Endothelial cell of umbilical vein (primary cell): Measurements from ENCODE around the gene ACBD3.

ENCODE experiments used
- JUN ChIP-seq: IDR thresholded peaks from 2 replicates; pipeline ENCODE4 v1.6.1; 2011; ENCODE audit warnings: borderline replicate concordance, low read depth; ENCODE audit not compliant: insufficient read length, insufficient read depth
- MYC ChIP-seq: IDR thresholded peaks from one replicate; pipeline ENCODE4 v1.6.1; 2011; ENCODE audit warnings: mild to moderate bottlenecking, low read depth, low read length
- POLR2A ChIP-seq: IDR thresholded peaks from 2 replicates; pipeline ENCODE4 v1.6.1; 2012; ENCODE audit warnings: low read depth, mild to moderate bottlenecking, control low read depth, low read length
- POLR2AphosphoS5 ChIP-seq: IDR thresholded peaks from 2 replicates; pipeline ENCODE4 v1.6.1; 2012; ENCODE audit warnings: low read depth, mild to moderate bottlenecking, control low read depth, low read length, moderate library complexity; ENCODE audit not compliant: insufficient read depth
- TF ChIP-seq, protein P1 (sequence below): IDR thresholded peaks from 2 replicates; pipeline ENCODE4 v1.6.1; 2011; ENCODE audit not compliant: insufficient read depth, insufficient read length
- TF ChIP-seq, protein P2 (sequence below), 2 donors: IDR thresholded peaks; 1 replicate in 1 of 2; 2 replicates in 1 of 2; pipeline ENCODE4 v1.5.1; 2011; ENCODE audit warnings: low read length in 2 of 2, mild to moderate bottlenecking in 2 of 2, moderate library complexity in 2 of 2, control low read depth in 1 of 2, inconsistent platforms in 1 of 2, low read depth in 1 of 2; ENCODE audit not compliant: insufficient read depth in 1 of 2; ENCODE audit errors: extremely low read depth in 1 of 2

DNA sequence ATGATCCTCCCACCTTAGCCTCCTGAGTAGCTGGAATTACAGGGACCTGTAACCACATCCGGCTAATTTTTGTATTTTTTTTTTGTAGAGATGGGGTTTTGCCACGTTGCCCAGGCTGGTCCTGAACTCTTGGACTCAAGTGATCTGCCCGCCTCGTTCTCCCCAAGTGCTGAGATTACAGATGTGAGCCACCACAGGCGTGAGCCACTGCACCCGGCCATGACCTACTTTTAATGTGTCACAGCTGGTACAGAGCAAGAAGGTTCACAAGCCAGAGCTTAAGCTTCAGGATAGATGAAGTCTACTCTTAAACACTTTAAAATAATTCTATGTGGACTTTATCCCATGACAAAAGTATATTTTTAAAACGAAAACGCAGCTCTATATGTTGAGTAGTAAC is 23.6 kb downstream of the ACBD3 start:
- TF ChIP-seq, protein P1, sequence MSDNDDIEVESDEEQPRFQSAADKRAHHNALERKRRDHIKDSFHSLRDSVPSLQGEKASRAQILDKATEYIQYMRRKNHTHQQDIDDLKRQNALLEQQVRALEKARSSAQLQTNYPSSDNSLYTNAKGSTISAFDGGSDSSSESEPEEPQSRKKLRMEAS, result no peak
- no peak for TF ChIP-seq POLR2A
- TF ChIP-seq, protein P2, sequence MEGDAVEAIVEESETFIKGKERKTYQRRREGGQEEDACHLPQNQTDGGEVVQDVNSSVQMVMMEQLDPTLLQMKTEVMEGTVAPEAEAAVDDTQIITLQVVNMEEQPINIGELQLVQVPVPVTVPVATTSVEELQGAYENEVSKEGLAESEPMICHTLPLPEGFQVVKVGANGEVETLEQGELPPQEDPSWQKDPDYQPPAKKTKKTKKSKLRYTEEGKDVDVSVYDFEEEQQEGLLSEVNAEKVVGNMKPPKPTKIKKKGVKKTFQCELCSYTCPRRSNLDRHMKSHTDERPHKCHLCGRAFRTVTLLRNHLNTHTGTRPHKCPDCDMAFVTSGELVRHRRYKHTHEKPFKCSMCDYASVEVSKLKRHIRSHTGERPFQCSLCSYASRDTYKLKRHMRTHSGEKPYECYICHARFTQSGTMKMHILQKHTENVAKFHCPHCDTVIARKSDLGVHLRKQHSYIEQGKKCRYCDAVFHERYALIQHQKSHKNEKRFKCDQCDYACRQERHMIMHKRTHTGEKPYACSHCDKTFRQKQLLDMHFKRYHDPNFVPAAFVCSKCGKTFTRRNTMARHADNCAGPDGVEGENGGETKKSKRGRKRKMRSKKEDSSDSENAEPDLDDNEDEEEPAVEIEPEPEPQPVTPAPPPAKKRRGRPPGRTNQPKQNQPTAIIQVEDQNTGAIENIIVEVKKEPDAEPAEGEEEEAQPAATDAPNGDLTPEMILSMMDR (IDR thresholded peaks at IDR 0.05; ENCODE audit: extremely low read depth in 1 of 2, insufficient read depth in 1 of 2, low read depth in 1 of 2, low read length in 2 of 2), result no peak
- TF ChIP-seq POLR2AphosphoS5, result no peak
- no peak for TF ChIP-seq MYC
- TF ChIP-seq JUN, result no peak
